ENCODE results near the gene NAT10.

Gene NAT10

DNA sequence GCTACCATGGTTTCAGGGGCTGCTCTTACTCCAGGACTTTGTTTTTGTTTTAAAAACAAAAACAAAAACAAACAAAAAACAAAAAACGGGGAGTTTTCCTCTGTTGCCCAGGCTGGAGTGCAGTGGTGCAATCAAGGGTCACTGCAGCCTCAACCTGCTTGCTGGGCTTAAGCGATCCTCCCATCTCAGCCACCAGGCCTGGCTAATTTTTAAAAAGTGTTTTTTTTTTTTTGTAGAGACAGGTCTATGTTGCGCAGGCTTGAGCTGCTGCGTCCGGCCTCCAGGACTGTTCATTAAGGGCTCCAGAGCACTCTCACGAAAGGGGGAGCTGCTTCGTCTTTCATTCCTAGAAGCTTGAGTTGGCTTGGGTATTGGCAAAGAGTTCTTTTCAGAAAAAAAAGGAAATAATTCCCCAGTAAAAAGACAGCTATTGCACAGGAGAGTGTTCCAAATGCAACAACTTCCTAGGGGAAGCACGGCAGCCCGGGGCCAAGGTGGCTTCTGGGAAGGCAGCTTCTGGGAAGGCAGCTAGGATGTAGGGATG lies 78.5 kb downstream of the NAT10 start:
- TF ChIP-seq, protein P1, sequence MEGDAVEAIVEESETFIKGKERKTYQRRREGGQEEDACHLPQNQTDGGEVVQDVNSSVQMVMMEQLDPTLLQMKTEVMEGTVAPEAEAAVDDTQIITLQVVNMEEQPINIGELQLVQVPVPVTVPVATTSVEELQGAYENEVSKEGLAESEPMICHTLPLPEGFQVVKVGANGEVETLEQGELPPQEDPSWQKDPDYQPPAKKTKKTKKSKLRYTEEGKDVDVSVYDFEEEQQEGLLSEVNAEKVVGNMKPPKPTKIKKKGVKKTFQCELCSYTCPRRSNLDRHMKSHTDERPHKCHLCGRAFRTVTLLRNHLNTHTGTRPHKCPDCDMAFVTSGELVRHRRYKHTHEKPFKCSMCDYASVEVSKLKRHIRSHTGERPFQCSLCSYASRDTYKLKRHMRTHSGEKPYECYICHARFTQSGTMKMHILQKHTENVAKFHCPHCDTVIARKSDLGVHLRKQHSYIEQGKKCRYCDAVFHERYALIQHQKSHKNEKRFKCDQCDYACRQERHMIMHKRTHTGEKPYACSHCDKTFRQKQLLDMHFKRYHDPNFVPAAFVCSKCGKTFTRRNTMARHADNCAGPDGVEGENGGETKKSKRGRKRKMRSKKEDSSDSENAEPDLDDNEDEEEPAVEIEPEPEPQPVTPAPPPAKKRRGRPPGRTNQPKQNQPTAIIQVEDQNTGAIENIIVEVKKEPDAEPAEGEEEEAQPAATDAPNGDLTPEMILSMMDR (IDR thresholded peaks at IDR 0.05; ENCODE audit: extremely low read depth, insufficient read depth, missing control alignments) = no peak
- DNase-seq (ENCODE audit: low spot score) = no peak
- in situ Hi-C loops (cut with MboI; ENCODE audit: low pct_unique_long_range_greater_than_20kb, low sequenced_read_pairs, unreplicated experiment) = loop anchor here (25.0 kb wide), 1 partner anchor 278 kb away; no protein-coding TSS in a partner anchor

DNA sequence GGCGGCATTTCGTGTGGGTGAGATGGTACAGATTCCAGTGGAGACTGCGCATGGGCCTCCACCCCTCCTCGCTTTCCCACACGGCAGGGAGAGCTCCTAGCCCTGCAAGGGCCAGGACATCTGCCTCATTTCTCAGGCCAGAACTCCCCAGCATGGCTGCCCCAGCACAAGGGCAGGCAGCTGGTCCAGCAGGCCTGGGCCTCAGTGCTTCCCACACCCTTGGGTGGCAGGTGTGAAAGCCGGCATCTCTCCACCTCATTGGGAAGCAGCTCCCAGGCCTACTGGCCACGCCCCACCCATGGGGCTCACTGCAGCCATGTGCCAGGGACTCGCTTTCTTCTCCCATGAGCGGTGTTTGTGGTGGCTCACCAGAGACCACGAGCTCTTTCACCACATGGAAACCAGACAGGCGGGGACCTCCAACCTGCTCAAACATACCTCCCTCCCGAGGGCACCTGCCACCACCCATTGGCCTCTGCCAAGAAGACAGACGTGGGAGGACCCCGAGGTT lies 79.1 kb downstream of the NAT10 start:
- DNase-seq (ENCODE audit: low spot score) = no peak
- in situ Hi-C loops (cut with MboI; ENCODE audit: low pct_unique_long_range_greater_than_20kb, low sequenced_read_pairs, unreplicated experiment) = loop anchor here (25.0 kb wide), 1 partner anchor 278 kb away; no protein-coding TSS in a partner anchor

DNA sequence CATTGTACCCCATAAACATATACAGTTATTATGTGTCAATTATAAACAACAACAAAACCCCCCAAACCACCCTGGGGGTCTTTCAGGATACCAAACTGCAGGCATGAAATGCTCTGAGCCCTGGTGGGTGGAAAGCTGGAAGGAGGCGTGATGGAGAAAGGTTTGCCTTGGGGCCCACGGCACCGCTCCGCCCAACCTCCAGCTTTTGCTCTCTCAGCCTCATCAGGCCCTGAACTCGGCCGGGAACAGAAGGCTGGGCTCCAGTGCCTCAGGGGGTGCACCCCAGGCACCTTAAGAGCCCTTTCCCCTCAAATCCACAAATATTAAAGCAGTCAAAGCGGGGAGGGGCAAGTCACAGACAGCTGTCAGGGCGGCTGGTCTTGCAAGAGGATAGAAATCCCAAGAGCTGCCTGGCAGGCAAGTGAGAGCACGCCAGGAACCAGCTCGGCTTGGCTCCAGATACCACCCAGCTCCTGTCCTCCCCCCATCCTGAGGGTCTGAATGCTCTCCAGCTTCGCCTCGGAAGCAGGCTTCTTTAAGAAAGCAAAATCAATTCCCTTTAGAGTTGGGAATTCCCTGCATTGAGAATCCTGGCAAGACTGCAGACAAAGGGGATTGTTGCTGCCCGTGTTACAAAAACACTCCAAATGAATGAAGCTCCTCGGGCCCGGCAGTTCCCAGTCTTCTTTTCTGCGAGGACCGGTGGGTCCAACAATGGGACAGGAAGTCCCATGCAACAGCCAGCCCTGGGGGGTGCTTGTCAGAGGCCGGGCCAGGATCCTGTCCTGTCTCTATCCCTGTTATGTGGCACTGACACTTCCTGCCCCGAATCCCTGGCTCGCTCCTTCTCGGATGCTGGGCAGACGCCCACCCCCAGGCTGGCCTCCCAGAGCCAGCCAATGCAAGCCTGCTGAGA lies 80.8 kb downstream of the NAT10 start:
- in situ Hi-C loops (cut with MboI; ENCODE audit: low pct_unique_long_range_greater_than_20kb, low sequenced_read_pairs, unreplicated experiment) = loop anchor here (25.0 kb wide), 1 partner anchor 276 kb away; no protein-coding TSS in a partner anchor
- TF ChIP-seq, protein P1 (IDR thresholded peaks at IDR 0.05; ENCODE audit: extremely low read depth, insufficient read depth, missing control alignments) = no peak
- no peak for DNase-seq (ENCODE audit: low spot score)

More for the DNA sequence above, 79.1 kb downstream of the NAT10 start:
- TF ChIP-seq, protein P1 (IDR thresholded peaks at IDR 0.05; ENCODE audit: extremely low read depth, insufficient read depth, missing control alignments) = no peak

DNA sequence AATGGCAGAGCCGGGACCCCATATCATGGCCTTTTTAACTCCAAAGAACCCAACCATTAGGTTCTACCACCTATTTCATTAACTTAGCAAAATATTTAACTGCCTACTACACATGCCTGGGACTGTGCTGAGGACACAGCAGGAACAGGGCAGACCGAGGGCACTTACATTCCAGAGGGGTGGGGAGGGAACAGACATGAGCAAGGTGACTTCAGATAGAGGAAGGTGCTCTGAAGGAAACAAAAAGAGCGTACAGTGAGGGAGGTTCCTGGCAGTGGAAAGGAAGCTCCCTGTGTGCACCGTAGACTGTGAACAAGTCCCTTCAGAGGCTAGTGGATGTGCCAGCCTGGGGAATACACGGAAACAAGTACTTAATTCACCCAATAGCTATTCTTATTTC lies 82.8 kb downstream of the NAT10 start:
- in situ Hi-C loops (cut with MboI; ENCODE audit: low pct_unique_long_range_greater_than_20kb, low sequenced_read_pairs, unreplicated experiment) = loop anchor here (25.0 kb wide), 1 partner anchor 274 kb away; no protein-coding TSS in a partner anchor
- TF ChIP-seq, protein P1 (IDR thresholded peaks at IDR 0.05; ENCODE audit: extremely low read depth, insufficient read depth, missing control alignments) = no peak
- no peak for DNase-seq (ENCODE audit: low spot score)

DNA sequence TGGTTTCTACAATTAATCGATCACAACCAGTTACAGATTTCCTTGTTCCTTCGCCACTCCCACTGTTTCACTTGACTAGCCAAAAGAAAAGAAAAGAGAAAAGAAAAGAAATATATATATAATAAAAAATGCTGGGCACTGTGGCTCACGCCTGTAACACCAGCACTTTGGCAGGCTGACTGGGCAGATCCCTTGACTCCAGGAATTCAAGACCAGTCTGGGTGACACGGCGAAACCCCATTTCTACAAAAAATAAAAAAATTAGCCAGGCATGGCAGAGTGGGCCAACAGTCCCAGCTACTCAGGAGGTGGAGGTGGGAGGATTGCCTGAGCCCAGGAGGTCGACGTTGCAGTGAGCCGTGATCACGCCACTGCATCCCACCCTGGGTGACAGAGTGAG lies 83.8 kb downstream of the NAT10 start:
- DNase-seq (ENCODE audit: low spot score) = no peak
- TF ChIP-seq, protein P1 (IDR thresholded peaks at IDR 0.05; ENCODE audit: extremely low read depth, insufficient read depth, missing control alignments) = no peak
- in situ Hi-C loops (cut with MboI; ENCODE audit: low pct_unique_long_range_greater_than_20kb, low sequenced_read_pairs, unreplicated experiment) = loop anchor here (25.0 kb wide), 1 partner anchor 273 kb away; no protein-coding TSS in a partner anchor

Data from GM13977 (cell line).